ENCODE measurements around the gene MAP3K14. TPM values are rescaled to one million over a fixed set of nuclear protein-coding genes. Genes with fewer than 3 reads are reported as not detected.

The MAP3K14 gene
- total RNA-seq, 1 experiment from 2014 or later = 9.2 TPM

DNA sequence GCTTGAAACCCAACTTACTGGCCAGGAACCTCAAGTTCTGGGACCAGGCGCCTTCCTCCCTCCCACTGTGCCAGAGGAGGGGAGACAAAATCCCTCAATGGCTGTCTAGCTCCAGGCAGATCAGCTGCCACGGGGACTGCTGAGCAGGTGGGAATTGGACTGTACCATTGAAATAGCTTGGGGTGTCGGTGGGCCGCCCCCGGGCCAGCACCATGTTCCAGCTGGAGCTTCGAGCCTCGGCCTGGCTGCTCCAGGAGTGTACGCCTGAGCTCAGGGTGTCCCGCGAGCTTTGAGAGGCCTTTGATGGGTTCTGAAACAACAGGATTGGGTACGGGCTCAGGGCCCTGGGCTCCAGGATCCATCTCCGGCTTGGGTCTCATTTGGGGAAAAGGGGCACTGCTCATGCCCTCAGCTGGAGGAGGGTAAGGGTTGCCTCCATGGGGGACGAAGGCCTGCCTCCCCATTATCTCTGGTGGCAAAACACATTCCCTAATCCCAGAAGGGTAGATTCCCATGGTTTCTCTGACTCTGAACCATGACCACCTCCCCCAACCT lies 50.4 kb downstream of the MAP3K14 start:
- Mint-ChIP-seq H3K9me3 (ENCODE audit: unreplicated experiment) (no peaks in the 10 kb centered on the region), H3K4me1 (ENCODE audit: insufficient read depth, unreplicated experiment) (no peaks in the 10 kb centered on the region), H3K27ac (ENCODE audit: low read depth, unreplicated experiment) (no peak overlapping the region), H3K27me3 (ENCODE audit: insufficient read depth, unreplicated experiment) (no peaks in the 10 kb centered on the region), H3K4me3 (ENCODE audit: unreplicated experiment) (no peak overlapping the region), H3K36me3 (ENCODE audit: insufficient read depth, unreplicated experiment) (peaks cover 66% of the 10 kb centered on the region)
- POLR2A ChIA-PET = interaction anchor here (0.5 to 1.4 kb wide), 3 partner anchors 10 to 114 kb away, joined by 3 to 7 read pairs (median 4); no protein-coding TSS in a partner anchor
- DNase-seq (ENCODE audit: unreplicated experiment) = no peak
- no TSS peak for BruUV-seq (replicated peaks)
- CTCF ChIA-PET = interaction anchor here (1.2 to 5.9 kb wide), 3 partner anchors 11 to 48 kb away, joined by 3 to 23 read pairs (median 5); no protein-coding TSS in a partner anchor
- TF ChIP-seq, protein P1, sequence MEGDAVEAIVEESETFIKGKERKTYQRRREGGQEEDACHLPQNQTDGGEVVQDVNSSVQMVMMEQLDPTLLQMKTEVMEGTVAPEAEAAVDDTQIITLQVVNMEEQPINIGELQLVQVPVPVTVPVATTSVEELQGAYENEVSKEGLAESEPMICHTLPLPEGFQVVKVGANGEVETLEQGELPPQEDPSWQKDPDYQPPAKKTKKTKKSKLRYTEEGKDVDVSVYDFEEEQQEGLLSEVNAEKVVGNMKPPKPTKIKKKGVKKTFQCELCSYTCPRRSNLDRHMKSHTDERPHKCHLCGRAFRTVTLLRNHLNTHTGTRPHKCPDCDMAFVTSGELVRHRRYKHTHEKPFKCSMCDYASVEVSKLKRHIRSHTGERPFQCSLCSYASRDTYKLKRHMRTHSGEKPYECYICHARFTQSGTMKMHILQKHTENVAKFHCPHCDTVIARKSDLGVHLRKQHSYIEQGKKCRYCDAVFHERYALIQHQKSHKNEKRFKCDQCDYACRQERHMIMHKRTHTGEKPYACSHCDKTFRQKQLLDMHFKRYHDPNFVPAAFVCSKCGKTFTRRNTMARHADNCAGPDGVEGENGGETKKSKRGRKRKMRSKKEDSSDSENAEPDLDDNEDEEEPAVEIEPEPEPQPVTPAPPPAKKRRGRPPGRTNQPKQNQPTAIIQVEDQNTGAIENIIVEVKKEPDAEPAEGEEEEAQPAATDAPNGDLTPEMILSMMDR (IDR thresholded peaks at IDR 0.05; ENCODE audit: unreplicated experiment) = no peak
- intact Hi-C loops (cut with micrococcal nuclease) = no loop called here

DNA sequence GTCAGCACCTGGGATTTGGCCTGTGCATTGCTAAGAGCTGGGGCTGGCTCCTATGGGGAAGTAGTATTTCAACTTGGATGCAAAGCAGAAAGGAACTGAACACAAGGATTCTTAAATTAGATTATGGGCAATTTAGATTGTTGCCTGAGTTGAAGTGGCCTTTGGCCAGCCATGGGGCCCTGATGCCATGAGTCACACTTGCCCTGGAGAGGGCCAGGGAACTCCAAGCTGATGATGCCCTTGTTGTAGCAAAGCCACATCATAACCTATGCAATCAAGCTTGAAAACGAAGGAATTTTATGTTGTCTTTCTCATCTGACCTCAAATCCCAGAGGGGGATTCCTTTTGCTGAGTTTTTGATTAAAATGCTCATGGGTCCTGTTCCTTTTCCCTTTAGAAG lies 51.0 kb downstream of the MAP3K14 start:
- ChIA-PET POLR2A (interaction anchor here (0.7 to 1.4 kb wide), 3 partner anchors 18 to 115 kb away, joined by 3 to 7 read pairs (median 3); no protein-coding TSS in a partner anchor), CTCF (interaction anchor here (0.6 to 5.9 kb wide), 6 partner anchors 10 to 131 kb away, joined by 3 to 23 read pairs (median 4); no protein-coding TSS in a partner anchor)
- no peak overlapping the region for H3K4me3 Mint-ChIP-seq (ENCODE audit: unreplicated experiment)
- peaks cover 62% of the 10 kb centered on the region for H3K36me3 Mint-ChIP-seq (ENCODE audit: insufficient read depth, unreplicated experiment)
- DNase-seq (ENCODE audit: unreplicated experiment) = peak; percentile 51
- no peaks in the 10 kb centered on the region for H3K4me1 Mint-ChIP-seq (ENCODE audit: insufficient read depth, unreplicated experiment)
- H3K9me3 Mint-ChIP-seq (ENCODE audit: unreplicated experiment) = no peaks in the 10 kb centered on the region
- intact Hi-C loops (cut with micrococcal nuclease) = no loop called here
- H3K27ac Mint-ChIP-seq (ENCODE audit: low read depth, unreplicated experiment) = no peak overlapping the region
- H3K27me3 Mint-ChIP-seq (ENCODE audit: insufficient read depth, unreplicated experiment) = no peaks in the 10 kb centered on the region
- BruUV-seq (replicated peaks) = no TSS peak
- TF ChIP-seq, protein P1 (IDR thresholded peaks at IDR 0.05; ENCODE audit: unreplicated experiment) = no peak

DNA sequence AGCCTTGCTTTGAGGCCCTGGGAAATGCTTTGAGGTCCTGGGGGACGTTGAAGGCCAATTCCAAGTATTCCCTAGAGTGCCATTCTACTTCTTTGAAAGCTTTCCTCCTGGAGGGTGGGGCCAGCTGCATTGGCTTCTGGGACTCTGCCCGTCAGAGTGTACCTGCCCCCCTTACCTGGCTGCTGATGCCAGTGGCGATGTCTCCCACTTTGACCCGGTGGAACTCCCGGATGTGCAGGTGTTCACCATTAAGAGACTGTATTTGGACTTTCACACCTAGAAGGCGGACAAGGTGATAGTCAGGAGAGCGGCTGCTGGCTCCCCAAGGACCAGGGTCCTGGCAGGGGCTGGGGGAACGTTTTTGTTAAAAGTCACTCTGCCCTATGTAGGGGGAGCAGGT lies 51.8 kb downstream of the MAP3K14 start:
- no peak for DNase-seq (ENCODE audit: unreplicated experiment)
- H3K36me3 Mint-ChIP-seq (ENCODE audit: insufficient read depth, unreplicated experiment) = peaks cover 60% of the 10 kb centered on the region
- TF ChIP-seq, protein P1 (IDR thresholded peaks at IDR 0.05; ENCODE audit: unreplicated experiment) = no peak
- CTCF ChIA-PET = interaction anchor here (1.0 to 5.9 kb wide), 4 partner anchors 9 to 46 kb away, joined by 3 to 23 read pairs (median 4); no protein-coding TSS in a partner anchor
- BruUV-seq (replicated peaks) = no TSS peak
- H3K4me3 Mint-ChIP-seq (ENCODE audit: unreplicated experiment) = no peak overlapping the region
- H3K9me3 Mint-ChIP-seq (ENCODE audit: unreplicated experiment) = no peaks in the 10 kb centered on the region
- POLR2A ChIA-PET = interaction anchor here (0.7 kb wide), 1 partner anchor 17 kb away, joined by 3 read pairs; no protein-coding TSS in a partner anchor
- no peaks in the 10 kb centered on the region for H3K27me3 Mint-ChIP-seq (ENCODE audit: insufficient read depth, unreplicated experiment)
- no peak overlapping the region for H3K27ac Mint-ChIP-seq (ENCODE audit: low read depth, unreplicated experiment)
- H3K4me1 Mint-ChIP-seq (ENCODE audit: insufficient read depth, unreplicated experiment) = no peaks in the 10 kb centered on the region
- intact Hi-C loops (cut with micrococcal nuclease) = no loop called here

DNA sequence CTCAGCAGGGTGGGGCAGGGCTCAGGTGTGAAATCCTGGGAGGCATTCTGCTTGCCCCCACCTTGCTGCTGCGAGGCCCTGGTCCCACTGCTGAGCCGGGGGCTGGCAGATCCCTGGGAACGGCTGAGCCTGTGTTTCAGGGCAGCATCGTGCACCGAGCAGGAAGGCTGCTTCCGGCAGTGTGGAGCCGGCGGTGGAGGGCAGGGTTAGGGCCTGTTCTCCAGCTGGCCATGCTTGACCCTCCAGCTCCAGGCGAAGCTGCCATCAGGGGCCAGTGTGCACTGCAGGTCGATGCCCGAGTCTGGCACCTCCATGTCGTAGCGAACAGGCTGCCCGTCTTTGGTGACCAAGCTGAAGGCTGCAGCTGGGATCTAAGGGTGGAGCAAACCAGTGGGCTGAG lies 52.4 kb downstream of the MAP3K14 start:
- Mint-ChIP-seq H3K27ac (ENCODE audit: low read depth, unreplicated experiment) (no peak overlapping the region), H3K27me3 (ENCODE audit: insufficient read depth, unreplicated experiment) (no peaks in the 10 kb centered on the region), H3K9me3 (ENCODE audit: unreplicated experiment) (no peaks in the 10 kb centered on the region), H3K4me3 (ENCODE audit: unreplicated experiment) (no peak overlapping the region), H3K36me3 (ENCODE audit: insufficient read depth, unreplicated experiment) (peaks cover 55% of the 10 kb centered on the region), H3K4me1 (ENCODE audit: insufficient read depth, unreplicated experiment) (no peaks in the 10 kb centered on the region)
- TF ChIP-seq, protein P1 (IDR thresholded peaks at IDR 0.05; ENCODE audit: unreplicated experiment) = no peak
- no peak for DNase-seq (ENCODE audit: unreplicated experiment)
- intact Hi-C loops (cut with micrococcal nuclease) = no loop called here
- ChIA-PET CTCF (interaction anchor here (0.5 to 5.9 kb wide), 3 partner anchors 13 to 163 kb away, joined by 4 to 23 read pairs (median 5); no protein-coding TSS in a partner anchor), POLR2A (no interaction called here)
- no TSS peak for BruUV-seq (replicated peaks)

Data from MCF 10A (cell line).